Tibial artery (tissue), 4 donors: ENCODE data around the gene TGM2.

Source experiments
- DNase-seq, 2 donors: peaks; one replicate each; pipeline ENCODE4 v3.0.0-alpha.2; 2019
- H3K27ac ChIP-seq, 2 donors: fragments of 200-600 bp; sonication (generic) in 1 of 2; 1 replicate in 1 of 2; 2 replicates in 1 of 2; pipeline ENCODE4 v1.5.1; 2018 to 2019; ENCODE audit warnings: mild to moderate bottlenecking in 1 of 2
- H3K27me3 ChIP-seq, 2 donors: fragments of 200-600 bp; sonication (generic) in 1 of 2; one replicate each; pipeline versions ENCODE4 v1.5.1 to v1.6.0; 2016 to 2019
- H3K36me3 ChIP-seq, 3 donors: fragments of 200-600 bp; sonication (generic) in 2 of 3; one replicate each; pipeline ENCODE4 v1.5.1; 2016 to 2019; ENCODE audit warnings: mild to moderate bottlenecking in 2 of 3
- H3K4me1 ChIP-seq, 4 donors: fragments of 200-600 bp; sonication (generic) in 2 of 4; 1 replicate in 3 of 4; 2 replicates in 1 of 4; pipeline ENCODE4 v1.5.1; 2016 to 2019
- H3K4me3 ChIP-seq, 2 donors: fragments of 200-600 bp; sonication (generic) in 1 of 2; 1 replicate in 1 of 2; 2 replicates in 1 of 2; pipeline ENCODE4 v1.5.1; 2018 to 2019; ENCODE audit warnings: mild to moderate bottlenecking in 2 of 2
- H3K9me3 ChIP-seq, 3 donors: fragments of 200-600 bp; sonication (generic) in 1 of 3; one replicate each; pipeline ENCODE4 v1.5.1; 2016 to 2019
- intact Hi-C: fragments of 100-400 bp; cut with DNase I; formaldehyde crosslinking; loops from one replicate; pipeline ENCODE4 v1.15.0; 2023; ENCODE audit warnings: low total_unique reads
- TF ChIP-seq, protein P1 (sequence below), 2 experiments: fragments of 200-600 bp in 1 of 2; fragments of 450-650 bp in 1 of 2; IDR thresholded peaks; one replicate each; pipeline ENCODE4 v1.5.1; 2017 to 2019; ENCODE audit warnings: antibody characterized with exemption in 2 of 2, mild to moderate bottlenecking in 1 of 2, moderate library complexity in 1 of 2

TGM2 gene

DNA sequence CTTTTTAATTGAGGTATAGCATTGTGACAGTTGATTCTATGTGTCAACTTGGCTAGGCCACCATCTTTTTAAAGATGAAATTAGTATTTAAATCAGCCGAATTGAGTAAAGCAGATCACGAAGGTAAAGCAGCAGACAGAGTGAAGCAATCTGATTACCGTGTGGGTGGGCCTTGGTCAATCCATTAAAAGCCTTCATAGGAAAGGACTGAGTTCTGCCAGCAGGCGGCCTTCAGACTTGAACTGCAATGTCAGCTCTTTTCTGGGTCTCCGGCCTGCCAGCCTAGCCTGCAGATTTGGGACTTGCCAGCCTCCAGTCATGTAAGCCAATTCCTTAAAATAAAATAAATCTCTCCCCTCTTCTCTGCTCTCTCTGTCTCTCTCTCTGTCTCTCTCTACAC is 22.4 kb upstream of the TGM2 start:
- intact Hi-C loops: no loop called here
- DNase-seq: peak in 1 of 2 donors; percentile 57

DNA sequence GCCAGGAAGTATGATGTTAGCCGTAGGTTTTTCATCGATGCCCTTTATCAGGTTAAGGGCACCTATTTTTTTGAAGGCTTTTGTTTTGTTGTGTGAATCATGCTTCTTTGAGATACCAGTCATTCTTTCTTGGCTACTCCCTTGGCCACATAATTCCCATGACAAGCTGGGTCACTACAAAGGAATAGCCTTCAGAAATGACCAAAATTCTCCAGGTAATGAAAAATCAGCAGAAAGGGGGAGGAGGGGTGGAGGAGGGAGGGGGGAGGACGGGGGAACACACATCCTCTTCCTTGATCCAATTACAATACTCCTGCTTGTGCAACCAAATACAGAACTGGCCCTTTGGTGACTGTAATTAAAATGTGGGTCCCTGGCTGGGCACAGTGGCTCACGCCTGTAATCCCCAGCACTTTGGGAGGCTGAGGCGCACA is 21.7 kb upstream of the TGM2 start:
- no peak overlapping the region for H3K4me3 ChIP-seq
- intact Hi-C loops: no loop called here
- TF ChIP-seq, protein P1, sequence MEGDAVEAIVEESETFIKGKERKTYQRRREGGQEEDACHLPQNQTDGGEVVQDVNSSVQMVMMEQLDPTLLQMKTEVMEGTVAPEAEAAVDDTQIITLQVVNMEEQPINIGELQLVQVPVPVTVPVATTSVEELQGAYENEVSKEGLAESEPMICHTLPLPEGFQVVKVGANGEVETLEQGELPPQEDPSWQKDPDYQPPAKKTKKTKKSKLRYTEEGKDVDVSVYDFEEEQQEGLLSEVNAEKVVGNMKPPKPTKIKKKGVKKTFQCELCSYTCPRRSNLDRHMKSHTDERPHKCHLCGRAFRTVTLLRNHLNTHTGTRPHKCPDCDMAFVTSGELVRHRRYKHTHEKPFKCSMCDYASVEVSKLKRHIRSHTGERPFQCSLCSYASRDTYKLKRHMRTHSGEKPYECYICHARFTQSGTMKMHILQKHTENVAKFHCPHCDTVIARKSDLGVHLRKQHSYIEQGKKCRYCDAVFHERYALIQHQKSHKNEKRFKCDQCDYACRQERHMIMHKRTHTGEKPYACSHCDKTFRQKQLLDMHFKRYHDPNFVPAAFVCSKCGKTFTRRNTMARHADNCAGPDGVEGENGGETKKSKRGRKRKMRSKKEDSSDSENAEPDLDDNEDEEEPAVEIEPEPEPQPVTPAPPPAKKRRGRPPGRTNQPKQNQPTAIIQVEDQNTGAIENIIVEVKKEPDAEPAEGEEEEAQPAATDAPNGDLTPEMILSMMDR (IDR thresholded peaks at IDR 0.05): no peak
- no peak for DNase-seq
- no peaks in the 10 kb centered on the region for H3K9me3 ChIP-seq
- no peaks in the 10 kb centered on the region for H3K36me3 ChIP-seq
- H3K27ac ChIP-seq: peak overlapping the region in 1 of 2 donors; percentile 87
- H3K27me3 ChIP-seq: no peaks in the 10 kb centered on the region
- peaks cover 0 to 45% (median 22%) of the 10 kb centered on the region in 4 donors for H3K4me1 ChIP-seq

More for the DNA sequence above, 22.4 kb upstream of the TGM2 start:
- Histone ChIP-seq H3K4me1 (peaks cover 0 to 52% (median 23%) of the 10 kb centered on the region in 4 donors), H3K4me3 (no peak overlapping the region), H3K9me3 (no peaks in the 10 kb centered on the region), H3K36me3 (no peaks in the 10 kb centered on the region), H3K27me3 (no peaks in the 10 kb centered on the region), H3K27ac (peak overlapping the region; percentile 83 to 87)
- TF ChIP-seq, protein P1 (IDR thresholded peaks at IDR 0.05): peak; percentile 38 to 65

GRCh38 chr20:38184101-38184500 is 19.0 kb upstream of the TGM2 start:
- Histone ChIP-seq H3K9me3 (no peaks in the 10 kb centered on the region), H3K4me3 (no peak overlapping the region), H3K4me1 (peaks cover 0 to 21% (median 6%) of the 10 kb centered on the region in 4 donors), H3K27ac (no peak overlapping the region), H3K36me3 (no peaks in the 10 kb centered on the region), H3K27me3 (no peaks in the 10 kb centered on the region)
- DNase-seq: no peak
- TF ChIP-seq, protein P1 (IDR thresholded peaks at IDR 0.05): no peak
- intact Hi-C loops: no loop called here

- TF ChIP-seq, protein P1 (IDR thresholded peaks at IDR 0.05): no peak
- Histone ChIP-seq H3K27me3 (no peaks in the 10 kb centered on the region), H3K4me3 (no peak overlapping the region), H3K9me3 (no peaks in the 10 kb centered on the region), H3K4me1 (peaks cover 0 to 5% (median 0%) of the 10 kb centered on the region in 4 donors), H3K27ac (no peak overlapping the region), H3K36me3 (no peaks in the 10 kb centered on the region)
- intact Hi-C loops: no loop called here
- no peak for DNase-seq
Measured at GRCh38 chr20:38181971-38182370, 16.9 kb upstream of the TGM2 start.

GRCh38 chr20:38181207-38181801 is 16.2 kb upstream of the TGM2 start:
- no peak for DNase-seq
- Histone ChIP-seq H3K27me3 (no peaks in the 10 kb centered on the region), H3K4me3 (no peak overlapping the region), H3K9me3 (no peaks in the 10 kb centered on the region), H3K27ac (no peak overlapping the region), H3K4me1 (peaks cover 0 to 3% (median 0%) of the 10 kb centered on the region in 4 donors), H3K36me3 (no peaks in the 10 kb centered on the region)
- intact Hi-C loops: no loop called here
- TF ChIP-seq, protein P1 (IDR thresholded peaks at IDR 0.05): no peak
